Left ventricle myocardium inferior (tissue), 1 donor: ENCODE results near the gene HSPA12B. TPM values are rescaled to one million over a fixed set of nuclear protein-coding genes. Genes with fewer than 3 reads are reported as not detected.

ENCODE experiments used
- DNase-seq: peaks from one replicate; pipeline ENCODE4 v3.0.0-alpha.2; 2020
- H3K27ac ChIP-seq: fragments of 200-600 bp; replicated peaks from 2 replicates; pipeline ENCODE4 v1.8.0; 2021
- H3K27me3 ChIP-seq: fragments of 200-600 bp; 2 replicates; pipeline ENCODE4 v1.8.0; 2021; ENCODE audit warnings: low read depth
- H3K36me3 ChIP-seq: fragments of 200-600 bp; 2 replicates; pipeline ENCODE4 v1.8.0; 2021
- H3K4me1 ChIP-seq: fragments of 200-600 bp; 2 replicates; pipeline ENCODE4 v1.8.0; 2021
- H3K4me3 ChIP-seq: fragments of 200-600 bp; 2 replicates; pipeline ENCODE4 v1.8.0; 2021; ENCODE audit warnings: mild to moderate bottlenecking, moderate library complexity
- H3K9me3 ChIP-seq: fragments of 200-600 bp; replicated peaks from 2 replicates; pipeline ENCODE4 v1.8.0; 2021
- CTCF ChIP-seq: fragments of 200-600 bp; IDR thresholded peaks from 2 replicates; pipeline ENCODE4 v1.8.0; 2021; ENCODE audit warnings: antibody characterized with exemption, mild to moderate bottlenecking, borderline replicate concordance
- intact Hi-C: fragments of 100-400 bp; cut with micrococcal nuclease; formaldehyde crosslinking; loops from one replicate; pipeline ENCODE4 v1.11.0; 2022
- total RNA-seq: library from RNA; stranded (reverse); fragmentation: NEBNext Ultra II Directional; extraction: Animal tissue kit (Norgen Biotek cat#: 25700); gene quantifications from one replicate; pipeline ENCODE4 v1.2.1, GENCODE V29; 2021
- donor health status: DM: no; HTN: yes; CAD: no; lungs with severe emphysema.

Gene HSPA12B
- total RNA-seq, 1 donor from 2014 or later = 12.5 TPM

GRCh38 chr20:3730803-3731672 is 1.4 kb upstream of the HSPA12B start:
- Histone ChIP-seq H3K4me1 (peaks cover 87% of the 10 kb centered on the region), H3K36me3 (no peaks in the 10 kb centered on the region), H3K9me3 (no peaks in the 10 kb centered on the region), H3K4me3 (no peak overlapping the region), H3K27ac (peak overlapping the region; percentile 95), H3K27me3 (peaks cover 55% of the 10 kb centered on the region)
- no peak for DNase-seq
- intact Hi-C loops = no loop called here
- TF ChIP-seq CTCF = no peak

- peak overlapping the region; percentile 78 for H3K4me3 ChIP-seq
- H3K27me3 ChIP-seq = peaks cover 47% of the 10 kb centered on the region
- intact Hi-C loops = no loop called here
- no peaks in the 10 kb centered on the region for H3K9me3 ChIP-seq
- peaks cover 93% of the 10 kb centered on the region for H3K4me1 ChIP-seq
- H3K27ac ChIP-seq = peak overlapping the region; percentile 95
- no peak for TF ChIP-seq CTCF
- peaks cover 3% of the 10 kb centered on the region for H3K36me3 ChIP-seq
- no peak for DNase-seq
These were observed 550 bp upstream of the HSPA12B start for GRCh38 chr20:3731944-3732326.

- H3K27ac ChIP-seq = peak overlapping the region; percentile 95
- intact Hi-C loops = no loop called here
- no peak for DNase-seq
- no peaks in the 10 kb centered on the region for H3K9me3 ChIP-seq
- peak overlapping the region; percentile 78 for H3K4me3 ChIP-seq
- H3K4me1 ChIP-seq = peaks cover 93% of the 10 kb centered on the region
- H3K27me3 ChIP-seq = peaks cover 33% of the 10 kb centered on the region
- H3K36me3 ChIP-seq = peaks cover 3% of the 10 kb centered on the region
- no peak for TF ChIP-seq CTCF
These were observed 872 bp downstream of the HSPA12B start for GRCh38 chr20:3733119-3733995.

- Histone ChIP-seq H3K4me3 (peak overlapping the region; percentile 78), H3K36me3 (peaks cover 3% of the 10 kb centered on the region), H3K9me3 (no peaks in the 10 kb centered on the region), H3K27ac (peak overlapping the region; percentile 95), H3K4me1 (peaks cover 92% of the 10 kb centered on the region), H3K27me3 (peaks cover 25% of the 10 kb centered on the region)
- DNase-seq = no peak
- intact Hi-C loops = no loop called here
- TF ChIP-seq CTCF = no peak
These were observed 1.8 kb downstream of the HSPA12B start for GRCh38 chr20:3734111-3734843.

GRCh38 chr20:3735768-3736167 is 3.3 kb downstream of the HSPA12B start:
- intact Hi-C loops = no loop called here
- peak overlapping the region; percentile 95 for H3K27ac ChIP-seq
- peaks cover 24% of the 10 kb centered on the region for H3K27me3 ChIP-seq
- no peak for DNase-seq
- no peak for TF ChIP-seq CTCF
- peaks cover 91% of the 10 kb centered on the region for H3K4me1 ChIP-seq
- H3K36me3 ChIP-seq = peaks cover 8% of the 10 kb centered on the region
- no peaks in the 10 kb centered on the region for H3K9me3 ChIP-seq
- peak overlapping the region; percentile 17 for H3K4me3 ChIP-seq
